Measurements from ENCODE around the gene GEMIN7.

GRCh38 chr19:45125975-45126493, 47.0 kb downstream of the GEMIN7 start:
- TF ChIP-seq CTCF (IDR thresholded peaks at IDR 0.05; ENCODE audit: low read depth, low read length) = peak; percentile 82
- TF ChIP-seq EZH2phosphoT487 (IDR thresholded peaks at IDR 0.05; ENCODE audit: low read depth) = no peak
